CD14-positive monocyte (primary cell): ENCODE data around the gene DYNLRB2. TPM values are rescaled to one million over a fixed set of nuclear protein-coding genes. Genes with fewer than 3 reads are reported as not detected.

ENCODE experiments used
- DNase-seq, 3 donors: peaks; one replicate each; pipeline ENCODE4 v3.0.0-alpha.2; 2011 to 2022
- H2AFZ ChIP-seq: 2 replicates; pipeline ENCODE4 v1.6.0; 2012; ENCODE audit warnings: mild to moderate bottlenecking, low read depth, low read length, inconsistent platforms; ENCODE audit not compliant: insufficient read depth, poor library complexity, severe bottlenecking
- H3K27ac ChIP-seq, 2 donors: 1 replicate in 1 of 2; 2 replicates in 1 of 2; pipeline ENCODE4 v1.5.1; 2012 to 2013; ENCODE audit warnings: low read length in 2 of 2, control low read depth in 1 of 2, inconsistent platforms in 1 of 2, low read depth in 1 of 2, mild to moderate bottlenecking in 1 of 2
- H3K27me3 ChIP-seq, 2 donors: one replicate each; pipeline versions ENCODE4 v1.6.0 to v1.6.1; 2011 to 2013; ENCODE audit warnings: low read length in 2 of 2; ENCODE audit not compliant: control insufficient read depth in 2 of 2, insufficient read depth in 2 of 2
- H3K36me3 ChIP-seq, 2 donors: replicated peaks in 1 of 2; 1 replicate in 1 of 2; 2 replicates in 1 of 2; pipeline versions ENCODE4 v1.5.1 to v1.6.1; 2012 to 2013; ENCODE audit warnings: low read length in 2 of 2, control low read depth in 1 of 2, inconsistent platforms in 1 of 2, mild to moderate bottlenecking in 1 of 2; ENCODE audit not compliant: insufficient read depth in 2 of 2, control insufficient read depth in 1 of 2
- H3K4me1 ChIP-seq, 2 donors: 1 replicate in 1 of 2; 2 replicates in 1 of 2; pipeline versions ENCODE4 v1.5.1 to v1.6.1; 2012 to 2013; ENCODE audit warnings: low read length in 2 of 2, control low read depth in 1 of 2, inconsistent platforms in 1 of 2, mild to moderate bottlenecking in 1 of 2, moderate library complexity in 1 of 2; ENCODE audit not compliant: insufficient read depth in 2 of 2, control insufficient read depth in 1 of 2
- H3K4me2 ChIP-seq: replicated peaks from 2 replicates; pipeline ENCODE3; 2012; ENCODE audit warnings: low read length, moderate library complexity, mild to moderate bottlenecking; ENCODE audit not compliant: poor library complexity, severe bottlenecking; ENCODE audit errors: extremely low read depth
- H3K4me3 ChIP-seq, 3 experiments: fragments of 200-600 bp in 1 of 3; sonication (generic) in 1 of 3; replicated peaks in 1 of 3; 1 replicate in 2 of 3; 2 replicates in 1 of 3; pipeline ENCODE4 v1.5.1; 2011 to 2013; ENCODE audit warnings: low read length in 3 of 3, mild to moderate bottlenecking in 3 of 3, control low read depth in 2 of 3, low read depth in 2 of 3, inconsistent platforms in 1 of 3, moderate library complexity in 1 of 3
- H3K79me2 ChIP-seq: 2 replicates; pipeline ENCODE4 v1.6.0; 2012; ENCODE audit warnings: mild to moderate bottlenecking, control low read depth, inconsistent platforms, low read length, moderate library complexity; ENCODE audit not compliant: insufficient read depth
- H3K9ac ChIP-seq: 2 replicates; pipeline ENCODE4 v1.6.0; 2017; ENCODE audit warnings: low read length, mild to moderate bottlenecking; ENCODE audit not compliant: insufficient read depth, poor library complexity, severe bottlenecking
- H3K9me3 ChIP-seq, 2 donors: replicated peaks in 1 of 2; 1 replicate in 1 of 2; 2 replicates in 1 of 2; pipeline versions ENCODE4 v1.5.1 to v1.6.1; 2012 to 2013; ENCODE audit warnings: low read length in 2 of 2, control low read depth in 1 of 2; ENCODE audit not compliant: control insufficient read depth in 1 of 2, insufficient read depth in 1 of 2
- H4K20me1 ChIP-seq: 2 replicates; pipeline ENCODE4 v1.6.0; 2012; ENCODE audit warnings: mild to moderate bottlenecking, low read length, control low read depth, moderate library complexity; ENCODE audit not compliant: insufficient read depth
- H3K27ac Mint-ChIP-seq, 7 donors: one replicate each; pipeline ENCODE4 v1.8.0; 2020; ENCODE audit warnings: mild to moderate bottlenecking in 7 of 7, mixed read lengths in 7 of 7, moderate library complexity in 6 of 7, inconsistent platforms in 2 of 7
- H3K27me3 Mint-ChIP-seq, 3 donors: one replicate each; pipeline ENCODE4 v1.8.0; 2021 to 2022; ENCODE audit warnings: low read depth in 3 of 3, mild to moderate bottlenecking in 3 of 3, mixed read lengths in 3 of 3, moderate library complexity in 3 of 3, inconsistent platforms in 1 of 3
- H3K36me3 Mint-ChIP-seq, 2 donors: one replicate each; pipeline ENCODE4 v1.8.0; 2020; ENCODE audit warnings: mixed read lengths in 2 of 2, inconsistent platforms in 1 of 2, mild to moderate bottlenecking in 1 of 2
- H3K4me1 Mint-ChIP-seq: one replicate; pipeline ENCODE4 v1.8.0; 2020; ENCODE audit warnings: mild to moderate bottlenecking, mixed read lengths
- H3K4me3 Mint-ChIP-seq, 2 donors: one replicate each; pipeline ENCODE4 v1.8.0; 2020; ENCODE audit warnings: mild to moderate bottlenecking in 2 of 2, mixed read lengths in 2 of 2, moderate library complexity in 1 of 2
- H3K9me3 Mint-ChIP-seq, 7 donors: one replicate each; pipeline ENCODE4 v1.8.0; 2020 to 2022; ENCODE audit warnings: mixed read lengths in 7 of 7, mild to moderate bottlenecking in 6 of 7, moderate library complexity in 6 of 7, inconsistent platforms in 2 of 7
- WGBS: methylation state at CpG from one replicate; pipeline ENCODE4 v1.1.5; 2013; ENCODE audit warnings: missing lambda C conversion rate; ENCODE audit not compliant: insufficient coverage; 5-methylcytosine and 5-hydroxymethylcytosine counted together
- intact Hi-C, 2 donors: fragments of 100-400 bp; cut with micrococcal nuclease; formaldehyde crosslinking; loops; one replicate each; pipeline versions ENCODE4 v1.15.0 to v1.15.1; 2023
- polyA plus RNA-seq, 3 donors: library from polyadenylated mRNA; depleted of rRNA in 1 of 3; unstranded in 2 of 3; stranded (reverse) in 1 of 3; fragments of 300-500 nt in 2 of 3; fragments of >200 nt in 1 of 3; fragmentation: Illumina TruSeq in 2 of 3; gene quantifications; 1 replicate in 2 of 3; 2 replicates in 1 of 3; pipeline ENCODE4 v1.2.3, GENCODE V29; 2012 to 2021
- TF ChIP-seq, protein P1 (sequence below): fragments of 200-600 bp; IDR thresholded peaks from one replicate; pipeline ENCODE4 v1.8.0; 2022; ENCODE audit warnings: antibody characterized with exemption, mild to moderate bottlenecking

DYNLRB2 gene
- polyA plus RNA-seq, 3 donors: not detected

GRCh38 chr16:80507538-80507937, 33.3 kb upstream of the DYNLRB2 start:
- H4K20me1 ChIP-seq: no peaks in the 10 kb centered on the region
- no peak for DNase-seq
- no peaks in the 10 kb centered on the region for H3K9me3 ChIP-seq
- TF ChIP-seq, protein P1, sequence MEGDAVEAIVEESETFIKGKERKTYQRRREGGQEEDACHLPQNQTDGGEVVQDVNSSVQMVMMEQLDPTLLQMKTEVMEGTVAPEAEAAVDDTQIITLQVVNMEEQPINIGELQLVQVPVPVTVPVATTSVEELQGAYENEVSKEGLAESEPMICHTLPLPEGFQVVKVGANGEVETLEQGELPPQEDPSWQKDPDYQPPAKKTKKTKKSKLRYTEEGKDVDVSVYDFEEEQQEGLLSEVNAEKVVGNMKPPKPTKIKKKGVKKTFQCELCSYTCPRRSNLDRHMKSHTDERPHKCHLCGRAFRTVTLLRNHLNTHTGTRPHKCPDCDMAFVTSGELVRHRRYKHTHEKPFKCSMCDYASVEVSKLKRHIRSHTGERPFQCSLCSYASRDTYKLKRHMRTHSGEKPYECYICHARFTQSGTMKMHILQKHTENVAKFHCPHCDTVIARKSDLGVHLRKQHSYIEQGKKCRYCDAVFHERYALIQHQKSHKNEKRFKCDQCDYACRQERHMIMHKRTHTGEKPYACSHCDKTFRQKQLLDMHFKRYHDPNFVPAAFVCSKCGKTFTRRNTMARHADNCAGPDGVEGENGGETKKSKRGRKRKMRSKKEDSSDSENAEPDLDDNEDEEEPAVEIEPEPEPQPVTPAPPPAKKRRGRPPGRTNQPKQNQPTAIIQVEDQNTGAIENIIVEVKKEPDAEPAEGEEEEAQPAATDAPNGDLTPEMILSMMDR: no peak
- no peak overlapping the region for H3K27ac ChIP-seq
- Mint-ChIP-seq H3K4me1 (peaks cover 4% of the 10 kb centered on the region), H3K4me3 (no peak overlapping the region), H3K27me3 (peaks cover 0 to 3% (median 2%) of the 10 kb centered on the region in 3 donors), H3K27ac (no peak overlapping the region), H3K9me3 (peaks cover 0 to 3% (median 0%) of the 10 kb centered on the region in 7 donors), H3K36me3 (no peaks in the 10 kb centered on the region)
- H3K4me1 ChIP-seq: no peaks in the 10 kb centered on the region
- no peak overlapping the region for H3K4me2 ChIP-seq
- H3K36me3 ChIP-seq: no peaks in the 10 kb centered on the region
- H2AFZ ChIP-seq: no peak overlapping the region
- WGBS: 90% methylated on average over 2 of the region's 4 CpGs
- intact Hi-C loops: no loop called here
- no peaks in the 10 kb centered on the region for H3K79me2 ChIP-seq
- H3K9ac ChIP-seq: no peak overlapping the region
- H3K27me3 ChIP-seq: no peaks in the 10 kb centered on the region
- H3K4me3 ChIP-seq: no peak overlapping the region

GRCh38 chr16:80509872-80510271, 30.9 kb upstream of the DYNLRB2 start:
- Mint-ChIP-seq H3K27ac (peak overlapping the region in 1 of 7 donors; percentile 26), H3K4me3 (no peak overlapping the region), H3K36me3 (no peaks in the 10 kb centered on the region), H3K9me3 (peaks cover 0 to 2% (median 0%) of the 10 kb centered on the region in 7 donors), H3K27me3 (peaks cover 2 to 3% (median 2%) of the 10 kb centered on the region in 3 donors), H3K4me1 (peaks cover 4% of the 10 kb centered on the region)
- no peaks in the 10 kb centered on the region for H3K79me2 ChIP-seq
- no peak overlapping the region for H3K27ac ChIP-seq
- no peaks in the 10 kb centered on the region for H3K36me3 ChIP-seq
- no peaks in the 10 kb centered on the region for H3K27me3 ChIP-seq
- TF ChIP-seq, protein P1: no peak
- H3K9ac ChIP-seq: no peak overlapping the region
- H3K9me3 ChIP-seq: no peaks in the 10 kb centered on the region
- H3K4me2 ChIP-seq: no peak overlapping the region
- DNase-seq: peak in 1 of 3 donors; percentile 7
- intact Hi-C loops: no loop called here
- no peaks in the 10 kb centered on the region for H3K4me1 ChIP-seq
- no peak overlapping the region for H3K4me3 ChIP-seq
- H2AFZ ChIP-seq: no peak overlapping the region
- H4K20me1 ChIP-seq: no peaks in the 10 kb centered on the region
- WGBS: 0% methylated on average over 3 of the region's 6 CpGs
